BLaER1 (cell line): ENCODE measurements around the gene LNP1.

ENCODE experiments used
- H3K27ac ChIP-seq: shearing (Covaris generic); formaldehyde crosslinking; 2 replicates; pipeline ENCODE4 v1.8.1; 2022
- H3K27me3 ChIP-seq: shearing (Covaris generic); formaldehyde crosslinking; 2 replicates; pipeline ENCODE4 v1.8.1; 2022
- H3K36me3 ChIP-seq: shearing (Covaris generic); formaldehyde crosslinking; 2 replicates; pipeline ENCODE4 v1.8.1; 2022
- H3K4me1 ChIP-seq: shearing (Covaris generic); formaldehyde crosslinking; 2 replicates; pipeline ENCODE4 v1.8.1; 2022
- H3K4me2 ChIP-seq: shearing (Covaris generic); formaldehyde crosslinking; 2 replicates; pipeline ENCODE4 v1.8.1; 2022
- H3K4me3 ChIP-seq: shearing (Covaris generic); formaldehyde crosslinking; 2 replicates; pipeline ENCODE4 v1.8.1; 2022
- H3K9ac ChIP-seq: shearing (Covaris generic); formaldehyde crosslinking; 2 replicates; pipeline ENCODE4 v1.8.1; 2022
- H3K9me3 ChIP-seq: shearing (Covaris generic); formaldehyde crosslinking; 2 replicates; pipeline ENCODE4 v1.8.1; 2022
- H4K20me1 ChIP-seq: shearing (Covaris generic); formaldehyde crosslinking; 2 replicates; pipeline ENCODE4 v1.8.1; 2022
- Cebpa-rat ChIP-seq: shearing (Covaris generic); IDR thresholded peaks from 2 replicates; pipeline ENCODE4 v1.8.1; 2022

LNP1 gene

GRCh38 chr3:100411091-100411982, 10.0 kb downstream of the LNP1 start:
- TF ChIP-seq Cebpa-rat, result no peak
- H3K9ac ChIP-seq, result no peak overlapping the region
- peaks cover 10% of the 10 kb centered on the region for H3K36me3 ChIP-seq
- H4K20me1 ChIP-seq, result no peaks in the 10 kb centered on the region
- H3K4me2 ChIP-seq, result no peak overlapping the region
- H3K27me3 ChIP-seq, result no peaks in the 10 kb centered on the region
- H3K9me3 ChIP-seq, result peaks cover 23% of the 10 kb centered on the region
- H3K4me3 ChIP-seq, result no peak overlapping the region
- H3K27ac ChIP-seq, result no peak overlapping the region
- H3K4me1 ChIP-seq, result no peaks in the 10 kb centered on the region

GRCh38 chr3:100412912-100413590, 11.7 kb downstream of the LNP1 start:
- no peak overlapping the region for H3K27ac ChIP-seq
- no peaks in the 10 kb centered on the region for H3K4me1 ChIP-seq
- H3K4me3 ChIP-seq, result no peak overlapping the region
- no peaks in the 10 kb centered on the region for H4K20me1 ChIP-seq
- H3K27me3 ChIP-seq, result no peaks in the 10 kb centered on the region
- H3K9me3 ChIP-seq, result peaks cover 6% of the 10 kb centered on the region
- no peak for TF ChIP-seq Cebpa-rat
- no peak overlapping the region for H3K4me2 ChIP-seq
- H3K36me3 ChIP-seq, result peaks cover 9% of the 10 kb centered on the region
- no peak overlapping the region for H3K9ac ChIP-seq

GRCh38 chr3:100413613-100414012, 12.3 kb downstream of the LNP1 start:
- Histone ChIP-seq H3K27me3 (no peaks in the 10 kb centered on the region), H4K20me1 (no peaks in the 10 kb centered on the region), H3K9me3 (no peaks in the 10 kb centered on the region; the same call in 1 of the 2 replicates), H3K36me3 (peaks cover 3% of the 10 kb centered on the region; the same call in 1 of the 2 replicates), H3K4me1 (no peaks in the 10 kb centered on the region), H3K4me2 (no peak overlapping the region), H3K4me3 (no peak overlapping the region), H3K9ac (no peak overlapping the region), H3K27ac (no peak overlapping the region)
- no peak for TF ChIP-seq Cebpa-rat

- no peak overlapping the region for H3K4me2 ChIP-seq
- no peaks in the 10 kb centered on the region for H3K27me3 ChIP-seq
- no peaks in the 10 kb centered on the region for H4K20me1 ChIP-seq
- peaks cover 7% of the 10 kb centered on the region; the same call in 1 of the 2 replicates for H3K4me1 ChIP-seq
- H3K9me3 ChIP-seq, result no peaks in the 10 kb centered on the region; the same call in 1 of the 2 replicates
- no peak overlapping the region for H3K4me3 ChIP-seq
- TF ChIP-seq Cebpa-rat, result no peak
- H3K36me3 ChIP-seq, result no peaks in the 10 kb centered on the region; the same call in 1 of the 2 replicates
- H3K9ac ChIP-seq, result no peak overlapping the region
- H3K27ac ChIP-seq, result no peak overlapping the region
Observed at GRCh38 chr3:100416176-100416575, 14.8 kb downstream of the LNP1 start.

- Histone ChIP-seq H3K4me1 (peaks cover 7% of the 10 kb centered on the region; the same call in 1 of the 2 replicates), H3K4me3 (no peak overlapping the region), H4K20me1 (no peaks in the 10 kb centered on the region), H3K9me3 (no peaks in the 10 kb centered on the region; the same call in 1 of the 2 replicates), H3K36me3 (no peaks in the 10 kb centered on the region; the same call in 1 of the 2 replicates), H3K27me3 (no peaks in the 10 kb centered on the region), H3K9ac (no peak overlapping the region), H3K4me2 (no peak overlapping the region), H3K27ac (no peak overlapping the region)
- no peak for TF ChIP-seq Cebpa-rat
Observed at GRCh38 chr3:100416863-100417262, 15.5 kb downstream of the LNP1 start.

GRCh38 chr3:100419406-100419805, 18.1 kb downstream of the LNP1 start:
- Histone ChIP-seq H3K9ac (no peak overlapping the region), H3K4me1 (peaks cover 16% of the 10 kb centered on the region), H3K27me3 (no peaks in the 10 kb centered on the region), H4K20me1 (no peaks in the 10 kb centered on the region), H3K9me3 (no peaks in the 10 kb centered on the region), H3K4me3 (no peak overlapping the region), H3K27ac (no peak overlapping the region), H3K36me3 (no peaks in the 10 kb centered on the region), H3K4me2 (peak overlapping the region; percentile 22; the same call in 1 of the 2 replicates)
- no peak for TF ChIP-seq Cebpa-rat

GRCh38 chr3:100420885-100421284, 19.5 kb downstream of the LNP1 start:
- no peaks in the 10 kb centered on the region for H3K36me3 ChIP-seq
- TF ChIP-seq Cebpa-rat, result no peak

GRCh38 chr3:100423611-100424010, 22.3 kb downstream of the LNP1 start:
- no peak overlapping the region for H3K27ac ChIP-seq
- no peaks in the 10 kb centered on the region for H3K27me3 ChIP-seq
- peaks cover 16% of the 10 kb centered on the region for H3K4me1 ChIP-seq
- TF ChIP-seq Cebpa-rat, result no peak
- no peaks in the 10 kb centered on the region for H4K20me1 ChIP-seq
- no peak overlapping the region for H3K9ac ChIP-seq
- H3K4me3 ChIP-seq, result no peak overlapping the region
- no peak overlapping the region for H3K4me2 ChIP-seq
- no peaks in the 10 kb centered on the region for H3K36me3 ChIP-seq
- no peaks in the 10 kb centered on the region for H3K9me3 ChIP-seq

More at GRCh38 chr3:100420885-100421284, 19.5 kb downstream of the LNP1 start:
- no peaks in the 10 kb centered on the region for H4K20me1 ChIP-seq
- no peak overlapping the region for H3K4me2 ChIP-seq
- no peak overlapping the region for H3K4me3 ChIP-seq
- H3K9ac ChIP-seq, result no peak overlapping the region
- no peaks in the 10 kb centered on the region for H3K27me3 ChIP-seq
- H3K4me1 ChIP-seq, result peaks cover 16% of the 10 kb centered on the region
- H3K27ac ChIP-seq, result no peak overlapping the region
- no peaks in the 10 kb centered on the region for H3K9me3 ChIP-seq

GRCh38 chr3:100424261-100424660, 22.9 kb downstream of the LNP1 start:
- no peak overlapping the region for H3K27ac ChIP-seq
- no peak overlapping the region for H3K4me2 ChIP-seq
- no peaks in the 10 kb centered on the region for H3K9me3 ChIP-seq
- peaks cover 16% of the 10 kb centered on the region for H3K4me1 ChIP-seq
- no peak overlapping the region for H3K9ac ChIP-seq
- no peak overlapping the region for H3K4me3 ChIP-seq
- TF ChIP-seq Cebpa-rat, result no peak
- no peaks in the 10 kb centered on the region for H4K20me1 ChIP-seq
- H3K36me3 ChIP-seq, result no peaks in the 10 kb centered on the region
- no peaks in the 10 kb centered on the region for H3K27me3 ChIP-seq

- Histone ChIP-seq H3K36me3 (no peaks in the 10 kb centered on the region), H4K20me1 (no peaks in the 10 kb centered on the region), H3K9ac (no peak overlapping the region), H3K4me3 (no peak overlapping the region), H3K9me3 (no peaks in the 10 kb centered on the region), H3K27ac (no peak overlapping the region), H3K27me3 (no peaks in the 10 kb centered on the region), H3K4me1 (peaks cover 10% of the 10 kb centered on the region), H3K4me2 (no peak overlapping the region)
- TF ChIP-seq Cebpa-rat, result no peak
Observed at GRCh38 chr3:100425316-100425715, 24.0 kb downstream of the LNP1 start.
